Caki2 (cell line): ENCODE results near the gene PDS5A. TPM values are rescaled to one million over a fixed set of nuclear protein-coding genes. Genes with fewer than 3 reads are reported as not detected.
A peak's percentile ranks its signal among the peaks of the same experiment; 100 is the strongest.
"Not testable (repeated sequence)": the region's sequence is repeated elsewhere in the genome, so short reads cannot be mapped to it uniquely, and the experiment has no call there.

Experiments used
- DNase-seq: peaks from one replicate; pipeline ENCODE4 v3.0.0-alpha.2; 2015; ENCODE audit warnings: low read depth
- in situ Hi-C: cut with HindIII; loops from 2 replicates; pipeline ENCODE4 v1.10.0; 2016; ENCODE audit warnings: low sequenced_read_pairs, low pct_unique_long_range_greater_than_20kb, mixed read lengths
- total RNA-seq: library from RNA; depleted of rRNA; stranded (reverse); fragments of >200 nt; shearing (Covaris generic); gene quantifications from 2 replicates; pipeline ENCODE4 v1.2.3, GENCODE V29; 2014; ENCODE audit warnings: low replicate concordance

PDS5A gene
- total RNA-seq, 1 experiment from 2014 or later: 42.3 TPM

DNA sequence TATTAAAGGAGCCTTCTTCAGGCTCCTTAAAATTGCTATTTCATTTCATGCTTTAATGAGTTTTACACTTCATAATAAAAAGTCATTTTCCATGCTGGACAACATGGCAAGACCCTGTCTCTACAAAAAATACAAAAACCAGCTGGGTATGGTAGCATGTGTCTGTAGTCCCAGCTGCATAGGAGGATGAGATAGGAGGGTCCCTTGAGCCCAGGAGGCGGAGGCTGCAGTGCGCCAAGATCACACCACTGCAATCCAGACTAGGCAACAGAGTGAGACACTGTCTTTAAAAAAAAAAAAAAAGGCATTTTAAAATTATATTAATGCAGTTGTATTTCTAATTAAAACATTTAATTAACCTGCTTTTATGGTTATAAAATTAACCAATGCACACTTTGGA lies 49.2 kb downstream of the PDS5A start:
- no peak for DNase-seq
- in situ Hi-C loops: no loop called here

DNA sequence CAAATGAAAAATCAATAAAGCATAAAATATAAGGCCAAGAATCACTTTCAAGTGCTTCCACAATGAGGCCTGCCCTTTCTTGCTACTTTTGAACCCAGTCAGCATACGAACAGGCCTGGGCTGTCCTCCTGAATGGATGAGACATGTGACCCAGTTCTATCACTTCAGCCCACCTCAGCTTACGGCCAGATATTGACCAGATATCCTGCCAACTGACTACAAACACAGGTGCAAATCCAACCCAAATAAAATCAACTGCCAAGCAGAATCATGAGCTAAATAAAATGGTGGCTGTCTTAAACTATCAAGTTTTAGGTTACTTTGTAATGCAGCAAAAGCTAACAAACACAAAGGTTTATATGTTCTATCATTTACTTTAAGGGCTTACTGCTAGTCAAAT lies 53.7 kb downstream of the PDS5A start:
- DNase-seq: no peak
- in situ Hi-C loops: no loop called here

DNA sequence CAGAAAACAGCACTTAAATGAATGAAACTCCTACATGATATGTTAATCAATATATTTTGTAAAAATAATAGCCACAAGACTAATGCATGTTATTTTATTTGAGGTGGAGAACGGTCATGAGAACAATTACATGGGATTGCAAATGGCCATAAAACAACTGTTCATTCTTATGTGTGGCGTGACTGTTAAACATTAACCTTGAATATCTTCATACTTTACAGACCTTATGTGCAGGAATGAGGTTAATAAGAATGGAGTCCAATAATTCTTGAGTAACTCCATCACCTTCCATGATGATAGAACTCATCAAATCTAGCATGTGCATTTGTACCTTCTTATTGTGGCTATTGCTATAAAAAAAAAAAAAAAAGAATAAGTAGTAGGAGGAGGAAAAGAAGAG lies 55.3 kb downstream of the PDS5A start:
- in situ Hi-C loops: no loop called here
- DNase-seq: no peak

DNA sequence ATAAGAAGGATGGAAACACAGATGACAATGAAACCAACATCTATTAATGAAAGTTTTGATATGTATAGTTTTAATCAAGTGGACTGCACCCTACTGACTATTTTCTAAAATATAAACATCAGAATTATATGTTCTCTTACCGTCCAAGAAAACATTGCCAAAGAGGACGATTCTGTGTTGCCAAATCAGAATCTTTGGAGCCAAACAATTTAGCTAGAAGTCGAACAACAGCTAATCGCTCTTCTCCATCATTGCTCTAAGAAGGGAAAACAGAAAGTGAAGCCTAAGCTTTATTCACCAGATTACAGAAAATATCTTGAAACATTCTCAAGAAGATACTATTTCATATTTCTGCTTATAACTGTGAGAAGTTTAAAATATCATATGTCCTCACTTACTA lies 64.2 kb downstream of the PDS5A start:
- in situ Hi-C loops: no loop called here
- no peak for DNase-seq

DNA sequence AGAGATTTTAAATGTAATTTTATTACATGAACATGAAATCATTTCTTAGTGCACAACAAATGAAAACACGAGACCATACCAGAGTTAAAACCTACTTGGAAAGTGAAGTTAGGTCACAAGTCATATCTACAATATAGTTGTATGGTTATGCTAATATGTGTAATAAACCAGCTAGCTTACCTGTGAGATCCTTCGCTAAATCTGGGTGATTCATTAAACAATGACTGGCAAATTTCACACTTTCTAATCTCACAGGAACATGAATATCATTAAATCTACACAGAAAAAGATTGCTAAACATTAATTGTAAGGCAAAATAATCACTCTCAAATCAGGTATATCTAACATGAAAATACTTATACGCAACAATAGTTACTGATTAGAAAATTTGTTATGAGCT lies 67.6 kb downstream of the PDS5A start:
- in situ Hi-C loops: no loop called here
- no peak for DNase-seq

DNA sequence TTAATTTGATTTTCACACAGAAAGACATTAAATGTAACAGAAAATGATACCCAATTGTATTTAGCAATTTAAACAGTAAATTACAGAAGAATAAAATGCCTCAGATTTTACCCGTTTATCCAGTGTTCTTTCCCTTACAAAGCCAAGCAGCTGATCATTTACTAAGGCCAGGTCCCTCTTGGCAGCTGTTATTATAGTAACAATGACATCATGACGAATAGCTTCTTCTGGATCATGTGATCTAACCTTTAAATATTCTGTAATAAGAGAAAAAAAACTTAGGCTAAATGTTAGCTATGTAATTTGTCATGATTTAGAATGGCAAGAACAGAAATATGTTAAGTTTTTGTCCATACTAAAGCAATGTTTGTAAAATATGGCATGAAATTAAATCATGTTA lies 69.4 kb downstream of the PDS5A start:
- DNase-seq: peak; percentile 35
- in situ Hi-C loops: no loop called here

DNA sequence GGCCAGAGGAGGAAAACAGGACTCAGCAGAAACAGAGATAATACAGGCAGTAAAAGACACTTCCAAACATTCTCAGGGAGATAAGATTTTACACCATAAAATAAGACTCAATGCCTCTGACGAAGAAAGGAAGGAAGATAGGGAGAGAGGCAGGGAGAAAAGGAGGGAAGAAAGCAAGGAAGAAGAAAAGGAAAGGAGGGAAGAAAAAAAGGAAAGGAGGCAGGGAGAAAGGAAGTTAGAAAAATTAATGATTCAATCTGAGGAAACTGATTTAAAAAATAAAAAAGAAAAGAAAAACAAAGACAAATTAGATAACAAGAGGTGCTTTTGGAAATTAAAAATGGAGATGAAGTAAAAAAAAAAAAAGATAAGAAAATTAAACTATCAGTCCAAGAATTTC lies 72.1 kb downstream of the PDS5A start:
- DNase-seq: no peak
- in situ Hi-C loops: no loop called here

DNA sequence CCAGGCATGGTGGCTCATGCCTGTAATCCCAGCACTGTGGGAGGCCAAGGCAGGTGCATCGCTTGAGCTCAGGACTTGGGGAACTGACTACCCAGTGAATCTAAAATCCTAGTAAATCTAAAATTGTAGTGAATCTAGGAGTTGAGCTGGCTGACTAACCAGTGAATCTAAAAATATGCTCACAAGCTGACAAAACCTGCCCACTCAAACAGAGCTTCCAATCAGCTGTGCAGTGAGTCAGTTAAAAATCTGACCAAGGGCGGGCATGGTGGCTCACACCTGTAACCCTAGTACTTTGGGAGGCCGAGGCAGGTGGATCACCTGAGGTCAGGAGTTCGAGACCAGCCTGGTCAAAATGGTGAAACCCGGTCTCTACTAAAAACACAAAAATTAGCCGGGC lies 72.7 kb downstream of the PDS5A start:
- in situ Hi-C loops, DNase-seq: not testable (repeated sequence)

DNA sequence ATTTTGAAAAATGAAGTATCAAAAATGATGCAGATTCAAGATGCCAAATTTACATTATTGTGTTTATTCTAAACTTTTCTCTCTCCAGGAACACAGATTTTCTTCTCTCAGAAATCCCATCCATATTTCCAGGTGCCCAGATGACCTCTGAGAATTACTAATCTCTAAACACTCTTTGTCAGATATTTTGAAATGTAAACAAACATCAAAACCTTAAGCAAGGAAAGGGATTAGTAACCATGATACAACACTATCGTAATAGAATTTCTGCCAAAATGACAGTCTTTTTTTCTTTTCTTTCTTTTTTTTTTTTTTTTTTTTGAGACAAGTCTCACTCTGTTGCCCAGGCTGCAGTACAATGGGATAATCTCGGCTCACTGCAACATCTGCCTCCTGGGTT lies 76.7 kb downstream of the PDS5A start:
- in situ Hi-C loops: no loop called here
- DNase-seq: no peak

DNA sequence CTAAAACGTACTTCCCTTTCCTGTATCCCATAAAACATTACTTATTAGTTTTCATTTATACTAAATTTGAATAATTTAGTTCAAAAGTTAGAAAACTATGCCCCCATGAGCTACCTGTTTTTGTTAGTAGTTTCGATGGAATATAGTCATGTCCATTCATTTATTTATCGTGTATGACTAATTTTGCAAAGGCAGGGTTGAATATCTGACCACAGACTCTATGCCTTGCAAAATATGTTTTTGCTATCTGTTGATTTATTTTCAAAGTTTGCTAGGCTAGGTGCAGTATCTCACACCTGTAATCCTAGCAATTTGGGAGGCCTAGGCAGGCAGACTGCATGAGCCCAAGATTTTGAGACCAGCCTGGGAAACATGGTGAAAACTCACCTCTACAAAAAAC lies 78.4 kb downstream of the PDS5A start:
- no peak for DNase-seq
- in situ Hi-C loops: no loop called here

DNA sequence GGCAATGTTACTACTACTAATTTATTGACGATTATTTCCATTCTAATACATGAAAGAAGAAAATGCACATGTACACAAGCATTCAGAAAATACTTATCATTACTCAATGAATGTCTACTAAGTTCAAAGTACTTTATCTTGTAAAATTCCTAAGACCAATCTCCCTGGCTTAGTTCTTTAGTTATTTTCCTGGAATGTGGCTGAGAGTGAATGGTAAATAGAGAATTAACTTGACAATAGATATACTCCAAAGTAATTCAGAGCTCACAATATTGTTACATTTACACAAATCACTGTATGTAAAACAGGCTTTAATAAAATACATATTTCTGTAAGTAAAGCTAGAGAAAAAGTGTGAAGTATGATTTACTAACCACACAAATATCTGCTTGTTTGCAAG lies 79.7 kb downstream of the PDS5A start:
- in situ Hi-C loops: no loop called here
- no peak for DNase-seq

DNA sequence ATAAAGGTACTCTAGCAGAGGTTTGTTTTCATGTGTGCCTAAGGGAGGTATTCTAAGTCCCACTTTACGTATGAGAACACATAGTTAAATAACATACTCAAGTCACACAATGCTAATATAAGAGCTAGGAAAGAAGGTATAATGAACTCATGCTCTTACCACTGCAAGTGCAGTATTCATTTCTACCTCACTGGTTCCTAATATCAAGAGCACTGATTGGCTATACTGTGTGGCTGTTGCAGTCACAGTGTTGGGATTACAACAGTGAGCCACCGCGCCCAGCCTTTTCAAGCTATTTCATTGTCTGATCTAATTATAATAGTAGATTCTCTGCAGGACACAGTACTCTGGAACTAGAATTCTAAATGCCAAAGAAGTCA lies 84.0 kb downstream of the PDS5A start:
- DNase-seq: no peak
- in situ Hi-C loops: no loop called here

DNA sequence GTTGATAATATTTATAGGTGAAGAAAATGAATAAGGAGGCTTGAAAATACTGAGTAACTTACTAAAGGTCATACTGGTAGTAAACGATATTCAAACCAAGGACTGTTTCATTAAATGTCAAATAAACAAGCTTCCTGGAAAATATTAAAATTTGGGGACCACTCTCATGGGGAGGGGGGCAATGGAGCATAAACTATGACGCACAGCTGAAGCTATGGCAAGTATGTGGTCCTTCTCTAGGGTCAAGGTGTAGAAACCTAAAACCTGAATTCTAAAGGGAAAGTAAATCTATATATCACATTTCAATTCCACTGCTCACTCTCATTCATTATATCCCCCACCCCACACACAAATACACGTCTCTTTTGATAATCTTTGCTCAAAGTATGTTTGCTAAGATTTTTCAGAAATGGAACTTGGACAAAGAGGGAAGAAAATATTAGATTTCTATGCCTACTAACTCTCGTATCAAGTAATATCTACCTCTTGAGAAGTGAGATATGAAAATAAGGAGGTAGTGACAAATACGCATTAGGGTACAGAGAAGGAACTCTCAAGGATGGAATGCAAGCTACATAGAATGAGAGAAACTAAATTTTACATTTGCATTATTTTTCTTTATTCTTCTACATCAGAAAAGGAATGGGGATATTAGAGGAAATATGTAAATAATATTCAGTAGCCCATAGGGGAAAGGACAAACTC lies 84.6 kb downstream of the PDS5A start:
- in situ Hi-C loops: no loop called here
- no peak for DNase-seq

DNA sequence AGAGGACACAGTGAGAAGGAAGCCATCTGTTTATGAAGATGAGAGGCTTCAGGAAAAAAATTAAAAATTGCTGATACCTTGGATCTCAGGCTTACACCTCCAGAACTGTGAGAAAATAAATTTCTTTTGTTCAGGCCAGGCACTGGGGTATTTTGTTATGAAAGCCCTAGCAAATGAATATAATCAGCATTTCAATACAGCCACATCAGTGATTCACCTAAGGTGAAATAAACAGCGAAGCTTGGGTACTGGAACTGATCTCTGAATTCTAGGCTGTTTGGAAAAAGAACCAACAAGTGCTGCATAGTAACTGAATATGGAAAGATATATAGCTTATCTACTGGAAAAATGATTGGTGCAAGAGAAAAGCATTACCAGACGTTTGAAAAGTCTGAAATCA lies 88.5 kb downstream of the PDS5A start:
- in situ Hi-C loops: no loop called here
- DNase-seq: no peak

DNA sequence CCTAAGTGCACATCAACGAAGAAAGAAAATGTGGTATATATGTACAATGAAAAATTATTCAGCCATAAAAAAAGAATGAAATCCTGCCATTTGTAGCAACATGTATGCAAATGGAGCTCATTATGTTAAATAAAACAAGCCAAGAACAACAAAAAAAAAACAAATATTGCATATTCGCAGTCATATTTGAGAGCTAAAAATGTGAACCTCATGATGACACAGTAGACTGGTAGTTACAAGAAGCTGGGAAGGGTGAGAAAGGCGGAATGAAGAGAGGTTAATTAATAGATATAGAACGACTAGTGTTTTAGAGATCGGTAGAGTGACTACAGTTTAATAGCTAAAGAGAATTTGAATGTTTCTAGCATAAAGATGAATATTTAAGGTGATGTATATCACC lies 89.2 kb downstream of the PDS5A start:
- in situ Hi-C loops: no loop called here
- DNase-seq: no peak

DNA sequence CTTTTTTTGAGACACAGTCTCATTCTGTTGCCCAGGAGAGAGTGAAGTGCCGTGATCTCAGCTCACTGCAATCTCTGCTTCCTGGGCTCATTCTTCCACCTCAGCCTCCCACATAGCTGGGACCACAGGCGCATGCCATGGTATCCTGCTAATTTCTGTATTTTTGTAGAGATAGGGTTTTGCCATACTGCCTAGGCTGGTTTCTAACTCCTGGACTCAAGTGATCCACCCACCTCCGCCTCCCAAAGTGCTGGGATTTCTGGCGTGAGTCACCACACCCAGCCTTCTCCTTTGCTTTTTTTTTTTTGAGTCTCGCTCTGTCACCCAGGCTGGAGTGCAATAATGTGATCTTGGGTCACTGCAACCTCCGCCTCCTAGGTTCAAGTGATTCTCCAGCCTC lies 94.1 kb downstream of the PDS5A start:
- no peak for DNase-seq
- in situ Hi-C loops: no loop called here

DNA sequence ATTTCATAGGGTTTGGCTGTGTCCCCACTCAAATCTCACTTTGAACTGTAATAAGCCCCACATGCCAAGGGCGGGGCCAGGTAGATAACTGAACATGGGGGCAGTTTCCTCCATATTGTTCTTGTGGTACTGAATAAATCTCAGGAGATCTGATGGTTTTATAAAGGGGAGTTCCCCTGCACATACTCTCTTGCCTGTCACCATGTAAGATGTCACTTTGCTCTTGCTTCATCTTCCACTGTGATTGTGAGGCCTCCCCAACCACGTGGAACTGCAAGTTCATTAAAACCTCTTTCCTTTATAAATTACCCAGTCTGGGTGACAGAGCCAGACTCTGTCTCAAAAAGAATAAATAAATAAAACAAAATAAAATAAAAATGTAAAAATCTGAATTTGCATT lies 95.9 kb downstream of the PDS5A start:
- no peak for DNase-seq
- in situ Hi-C loops: no loop called here

DNA sequence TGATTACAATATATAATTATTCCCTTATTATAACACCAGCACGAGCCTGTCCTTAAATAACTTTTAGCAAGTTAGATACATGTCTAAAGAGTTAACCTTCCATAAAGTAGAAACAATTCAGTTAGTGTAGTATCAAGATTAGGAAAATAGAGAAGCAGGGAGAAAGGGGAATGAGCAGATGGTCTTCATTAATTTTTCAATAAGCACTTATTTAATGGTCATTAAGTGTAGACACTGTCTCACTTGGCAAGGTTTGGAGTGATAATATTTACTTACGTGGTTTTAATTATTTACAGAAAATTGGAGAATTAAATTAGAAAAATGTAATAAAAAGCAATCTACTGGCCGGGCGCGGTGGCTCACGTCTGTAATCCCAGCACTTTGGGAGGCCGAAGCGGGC lies 99.7 kb downstream of the PDS5A start:
- DNase-seq: no peak
- in situ Hi-C loops: no loop called here

DNA sequence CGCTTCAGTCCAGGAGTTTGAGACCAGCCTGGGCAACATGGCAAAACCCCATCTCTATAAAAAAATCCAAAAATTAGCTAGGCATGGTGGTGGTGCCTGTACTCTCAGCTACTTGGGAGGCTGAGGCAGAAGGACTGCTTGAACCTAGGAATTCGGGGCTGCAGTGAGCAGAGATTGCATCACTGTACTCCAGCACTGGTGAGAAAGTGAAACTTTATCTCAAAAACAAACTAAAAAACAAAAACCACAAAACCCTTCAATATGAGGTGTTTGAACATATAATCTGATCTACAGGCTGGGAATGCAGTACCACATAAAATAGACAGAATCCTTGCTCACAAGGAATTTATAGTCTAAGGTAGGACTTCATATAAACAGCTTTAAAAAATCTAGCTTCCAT lies 103.9 kb downstream of the PDS5A start:
- no peak for DNase-seq

DNA sequence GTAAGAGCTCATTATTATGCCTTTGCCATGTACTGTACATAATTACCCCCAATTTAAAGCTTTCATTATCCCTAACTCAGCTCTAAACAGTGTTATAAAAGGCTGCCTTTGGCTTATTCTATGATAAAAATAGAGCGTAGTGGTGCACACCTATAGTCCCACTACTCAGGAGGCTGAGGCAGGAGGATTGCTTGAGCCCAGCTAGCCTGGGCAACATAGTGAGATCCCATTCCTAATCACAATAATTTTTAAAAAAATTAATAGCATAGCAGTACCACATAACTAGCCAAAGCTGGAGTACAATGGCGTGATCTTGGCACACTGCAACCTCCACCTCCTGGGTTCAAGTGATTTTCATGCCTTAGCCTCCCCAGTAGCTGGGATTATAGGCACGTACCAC lies 112.4 kb downstream of the PDS5A start:
- DNase-seq: no peak
- in situ Hi-C loops: no loop called here

More for the DNA sequence above, 103.9 kb downstream of the PDS5A start:
- in situ Hi-C loops: no loop called here

DNA sequence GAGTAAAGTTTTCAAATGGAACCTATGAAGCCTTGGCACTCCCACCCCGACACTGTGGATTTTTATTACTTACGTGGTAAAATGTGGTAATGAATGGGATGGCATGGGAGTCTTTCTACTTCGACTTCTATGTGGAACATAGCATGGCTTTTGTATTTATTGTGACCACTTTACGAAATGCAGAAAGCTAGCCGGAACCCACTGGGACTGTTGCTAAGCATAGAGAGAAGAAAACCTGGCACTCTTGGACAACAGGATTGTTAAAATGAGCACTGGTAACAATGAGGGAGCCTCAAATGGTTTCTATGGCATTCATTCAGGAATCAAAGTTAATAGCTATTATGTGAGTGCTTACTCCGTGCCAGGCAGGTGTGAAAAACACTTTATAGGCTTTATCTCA lies 113.3 kb downstream of the PDS5A start:
- DNase-seq: no peak
- in situ Hi-C loops: no loop called here
